ENCODE measurements around the gene PIAS4. TPM values are rescaled to one million over a fixed set of nuclear protein-coding genes. Genes with fewer than 3 reads are reported as not detected.
A peak's percentile ranks its signal among the peaks of the same experiment; 100 is the strongest.

The PIAS4 gene
- total and polyA plus RNA-seq, 9 of the 15 experiments (the other 6 are each of a cell fraction or from before 2014, with no cell fraction given) = 0.27 to 34.9 (median 14.4) TPM

- Histone ChIP-seq H3K9me1 (ENCODE audit: control insufficient read depth, insufficient read depth, low read length) (peaks cover 1% of the 10 kb centered on the region), H3K27ac (ENCODE audit: extremely low read depth, low read depth, low read length) (no peak overlapping the region), H3K4me2 (ENCODE audit: insufficient read depth, low read length) (no peak overlapping the region), H3K27me3 (ENCODE audit: control insufficient read depth in 2 of 2, insufficient read depth in 2 of 2, low read length in 2 of 2) (no peaks in the 10 kb centered on the region), H2AFZ (ENCODE audit: low read depth, low read length) (no peak overlapping the region), H3K4me1 (replicated peaks in 1 of 2; ENCODE audit: control insufficient read depth in 2 of 2, insufficient read depth in 2 of 2, low read length in 2 of 2) (peaks cover 0 to 42% of the 10 kb centered on the region in 2 experiments; a peak in 2 of 5 replicates), H4K20me1 (replicated peaks; ENCODE audit: control insufficient read depth, insufficient read depth, low read length) (peaks cover 51% of the 10 kb centered on the region), H3K9ac (ENCODE audit: insufficient read depth in 1 of 2, low read depth in 2 of 2, low read length in 2 of 2) (peak overlapping the region in 1 of 2 experiments; percentile 78; a peak in 2 of 4 replicates), H3K4me3 (no peak overlapping the region), H3K79me2 (ENCODE audit: control insufficient read depth, insufficient read depth, low read length) (peaks cover 95% of the 10 kb centered on the region), H3K36me3 (ENCODE audit: control insufficient read depth, insufficient read depth, low read length) (peaks cover 87% of the 10 kb centered on the region; the same call in 2 of the 3 replicates), H3K9me3 (replicated peaks; ENCODE audit: control insufficient read depth, insufficient read depth, low read depth, low read length) (no peaks in the 10 kb centered on the region; the same call in 1 of the 2 replicates)
- no TSS peak for BruUV-seq (replicated peaks)
- DNase-seq (ENCODE audit: extremely low read depth in 1 of 4, low spot score in 3 of 4) (no peak), FAIRE-seq (peak; percentile 65), ATAC-seq (no peak)
- intact Hi-C loops (cut with micrococcal nuclease) (no loop called here), in situ Hi-C loops (cut with MboI) (no loop called here)
- WGBS (ENCODE audit: insufficient coverage, low coverage, missing lambda C conversion rate) = 74% methylated on average over 12 of the region's 13 CpGs
- CTCF ChIA-PET (ENCODE audit: low intra/inter-chr PET ratio) = no interaction called here
- POLR2A ChIA-PET = interaction anchor here (0.7 kb wide), 1 partner anchor 36 kb away, joined by 3 read pairs; no protein-coding TSS in a partner anchor
- TF ChIP-seq ZNF785 (CRISPR knock-in tag; IDR thresholded peaks at IDR 0.05) (no peak), HNRNPLL (IDR thresholded peaks at IDR 0.05; ENCODE audit: low read depth, low read length, poor library complexity, severe bottlenecking) (peak; percentile 45), COPS2 (conservative IDR thresholded peaks at IDR 0.05) (no peak), NFIC (IDR thresholded peaks at IDR 0.05) (peak; percentile 35), ETV1 (tag; conservative IDR thresholded peaks at IDR 0.05; ENCODE audit: low read depth) (no peak), POU5F1 (IDR thresholded peaks at IDR 0.05; ENCODE audit: borderline replicate concordance, low read depth, low read length, partially characterized antibody) (no peak)
Measured at GRCh38 chr19:4052993-4053422, 45.5 kb downstream of the PIAS4 start.
